Glutamatergic neuron (in vitro differentiated cells): ENCODE measurements around the gene HNRNPUL1. TPM values are rescaled to one million over a fixed set of nuclear protein-coding genes. Genes with fewer than 3 reads are reported as not detected.
A peak's percentile ranks its signal among the peaks of the same experiment; 100 is the strongest.

Experiments used
- DNase-seq: peaks from one replicate; pipeline ENCODE4 v3.0.0; 2022
- H3K27ac Mint-ChIP-seq: one replicate; pipeline ENCODE4 v1.8.0; 2020; ENCODE audit warnings: mild to moderate bottlenecking, mixed read lengths, inconsistent platforms; ENCODE audit not compliant: unreplicated experiment
- H3K27me3 Mint-ChIP-seq: one replicate; pipeline ENCODE4 v1.8.0; 2020; ENCODE audit warnings: mild to moderate bottlenecking, moderate library complexity, mixed read lengths, inconsistent platforms; ENCODE audit not compliant: unreplicated experiment
- H3K36me3 Mint-ChIP-seq: one replicate; pipeline ENCODE4 v1.8.0; 2020; ENCODE audit warnings: mild to moderate bottlenecking, mixed read lengths, inconsistent platforms; ENCODE audit not compliant: unreplicated experiment
- H3K4me1 Mint-ChIP-seq: one replicate; pipeline ENCODE4 v1.8.0; 2020; ENCODE audit warnings: mild to moderate bottlenecking, low read depth, mixed read lengths, inconsistent platforms; ENCODE audit not compliant: unreplicated experiment
- H3K4me3 Mint-ChIP-seq: one replicate; pipeline ENCODE4 v1.8.0; 2020; ENCODE audit warnings: mild to moderate bottlenecking, mixed read lengths, inconsistent platforms; ENCODE audit not compliant: unreplicated experiment
- H3K9me3 Mint-ChIP-seq: one replicate; pipeline ENCODE4 v1.8.0; 2020; ENCODE audit warnings: mild to moderate bottlenecking, moderate library complexity, mixed read lengths, inconsistent platforms; ENCODE audit not compliant: unreplicated experiment
- total RNA-seq: library from RNA; stranded (reverse); fragmentation: NEBNext Ultra II Directional; extraction: Animal tissue kit (Norgen Biotek cat#: 25700); gene quantifications from one replicate; pipeline ENCODE4 v1.2.1, GENCODE V29; 2021; ENCODE audit not compliant: unreplicated experiment
- TF ChIP-seq, protein P1 (sequence below): fragments of 200-600 bp; sonication (generic); IDR thresholded peaks from one replicate; pipeline ENCODE4 v1.5.0; 2021; ENCODE audit not compliant: partially characterized antibody, unreplicated experiment

Gene HNRNPUL1
- total RNA-seq, 1 donor from 2014 or later, result 201 TPM

DNA sequence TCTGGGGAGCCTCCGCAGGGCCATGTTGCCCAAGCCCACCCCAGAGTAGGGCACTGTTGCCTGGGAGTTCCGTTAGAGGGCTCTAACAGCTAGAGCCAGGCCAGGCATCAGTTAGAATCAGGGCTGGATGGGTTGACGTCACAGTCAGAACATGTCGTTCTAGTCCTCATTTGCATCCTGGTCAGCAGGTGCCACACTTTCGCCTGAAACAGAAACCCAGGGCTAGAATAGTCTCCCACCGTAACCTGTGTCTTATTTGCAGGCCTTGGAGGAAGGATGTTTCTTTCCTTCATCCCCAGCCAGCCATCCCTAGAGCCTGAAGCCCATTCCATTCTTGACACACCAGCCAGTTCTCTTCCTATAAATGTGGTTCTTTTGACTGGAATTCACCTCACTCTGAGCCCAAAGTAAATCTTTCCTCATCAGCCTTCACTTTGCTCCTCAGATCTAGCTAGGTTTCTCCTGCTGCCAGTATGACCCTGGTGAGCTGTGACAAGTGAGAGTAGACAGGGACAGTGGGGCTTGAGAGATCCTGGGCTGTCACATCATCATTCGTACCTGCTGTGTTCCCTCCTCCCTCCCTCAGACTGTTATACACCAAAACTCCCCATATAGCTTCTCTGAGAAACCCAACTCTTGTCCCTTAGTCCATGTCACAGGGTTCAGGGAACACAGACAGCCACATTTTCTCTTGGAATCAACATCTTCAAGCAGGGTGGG is 33.6 kb downstream of the HNRNPUL1 start:
- TF ChIP-seq, protein P1, sequence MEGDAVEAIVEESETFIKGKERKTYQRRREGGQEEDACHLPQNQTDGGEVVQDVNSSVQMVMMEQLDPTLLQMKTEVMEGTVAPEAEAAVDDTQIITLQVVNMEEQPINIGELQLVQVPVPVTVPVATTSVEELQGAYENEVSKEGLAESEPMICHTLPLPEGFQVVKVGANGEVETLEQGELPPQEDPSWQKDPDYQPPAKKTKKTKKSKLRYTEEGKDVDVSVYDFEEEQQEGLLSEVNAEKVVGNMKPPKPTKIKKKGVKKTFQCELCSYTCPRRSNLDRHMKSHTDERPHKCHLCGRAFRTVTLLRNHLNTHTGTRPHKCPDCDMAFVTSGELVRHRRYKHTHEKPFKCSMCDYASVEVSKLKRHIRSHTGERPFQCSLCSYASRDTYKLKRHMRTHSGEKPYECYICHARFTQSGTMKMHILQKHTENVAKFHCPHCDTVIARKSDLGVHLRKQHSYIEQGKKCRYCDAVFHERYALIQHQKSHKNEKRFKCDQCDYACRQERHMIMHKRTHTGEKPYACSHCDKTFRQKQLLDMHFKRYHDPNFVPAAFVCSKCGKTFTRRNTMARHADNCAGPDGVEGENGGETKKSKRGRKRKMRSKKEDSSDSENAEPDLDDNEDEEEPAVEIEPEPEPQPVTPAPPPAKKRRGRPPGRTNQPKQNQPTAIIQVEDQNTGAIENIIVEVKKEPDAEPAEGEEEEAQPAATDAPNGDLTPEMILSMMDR, result no peak
- DNase-seq, result no peak
- Mint-ChIP-seq H3K27ac (peak overlapping the region; percentile 90), H3K27me3 (no peaks in the 10 kb centered on the region), H3K9me3 (peaks cover 4% of the 10 kb centered on the region), H3K4me1 (peaks cover 11% of the 10 kb centered on the region), H3K36me3 (peaks cover 5% of the 10 kb centered on the region), H3K4me3 (no peak overlapping the region)

DNA sequence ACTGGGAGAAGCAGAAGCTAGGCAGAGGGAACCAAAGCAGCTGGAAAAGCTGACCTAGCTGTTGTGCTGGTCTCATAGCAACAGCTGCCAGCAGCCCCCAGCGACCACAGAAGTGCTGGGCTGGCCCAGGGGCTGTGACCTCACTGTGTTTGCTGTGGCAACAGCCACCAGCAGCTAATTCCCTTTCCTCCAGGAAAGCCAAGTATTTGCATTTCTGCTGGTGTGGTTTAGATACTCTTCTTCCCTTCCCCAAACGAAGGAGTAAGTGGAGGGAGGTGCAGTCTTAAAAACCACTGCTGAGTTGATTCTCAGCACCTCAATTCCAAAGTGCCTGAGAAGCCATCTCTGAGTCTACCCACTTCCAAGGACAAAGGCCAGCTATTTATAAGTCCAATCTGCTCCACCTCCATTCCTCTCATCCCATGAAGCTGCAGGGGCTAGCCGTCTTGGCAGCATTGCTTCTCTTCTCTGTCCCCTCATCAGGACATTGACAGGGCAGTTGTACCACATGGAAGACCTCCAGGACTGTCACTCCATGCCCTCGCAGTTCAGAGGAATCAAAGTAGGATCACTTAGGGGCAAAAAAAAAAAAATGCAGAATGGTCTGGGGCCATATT is 34.3 kb downstream of the HNRNPUL1 start:
- peak; percentile 61 for DNase-seq
- TF ChIP-seq, protein P1, result no peak
- peak overlapping the region; percentile 90 for H3K27ac Mint-ChIP-seq
- H3K4me3 Mint-ChIP-seq, result peak overlapping the region; percentile 18
- no peaks in the 10 kb centered on the region for H3K27me3 Mint-ChIP-seq
- peaks cover 5% of the 10 kb centered on the region for H3K36me3 Mint-ChIP-seq
- H3K9me3 Mint-ChIP-seq, result peaks cover 5% of the 10 kb centered on the region
- peaks cover 11% of the 10 kb centered on the region for H3K4me1 Mint-ChIP-seq

DNA sequence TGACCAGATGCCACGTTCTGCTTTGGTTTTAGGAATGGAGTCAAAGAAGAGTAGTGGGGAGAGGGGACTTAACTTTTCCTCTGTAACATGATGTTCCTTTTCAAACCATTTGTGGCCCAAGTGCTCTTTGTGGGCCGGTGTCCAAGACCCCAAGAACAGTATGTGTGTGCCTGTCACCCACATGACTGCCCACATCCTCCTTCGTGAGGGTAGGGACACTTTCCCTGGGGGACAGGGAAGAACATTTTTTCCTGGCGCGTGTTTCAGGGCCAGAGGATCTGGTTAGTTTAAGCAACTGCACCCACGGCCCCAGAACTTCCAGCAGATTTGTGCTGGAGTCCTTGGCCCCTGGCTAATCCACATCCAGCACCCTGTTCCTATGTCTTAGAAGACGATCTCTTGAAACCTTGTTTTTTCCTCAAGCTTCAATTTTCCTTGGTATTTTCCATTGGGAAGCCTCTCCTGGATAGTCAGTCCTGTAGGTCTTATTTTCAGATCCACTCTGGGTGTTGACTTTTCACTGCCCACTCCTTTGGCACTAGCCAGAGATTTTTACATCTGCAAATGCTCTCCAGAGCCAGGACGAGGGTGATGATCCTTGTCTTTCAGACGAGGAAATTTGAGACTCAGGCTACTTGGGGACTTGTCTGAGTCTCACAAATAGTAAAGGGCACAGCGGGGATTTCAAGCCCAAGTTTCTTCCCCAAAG is 35.0 kb downstream of the HNRNPUL1 start:
- no peak for DNase-seq
- peaks cover 5% of the 10 kb centered on the region for H3K36me3 Mint-ChIP-seq

DNA sequence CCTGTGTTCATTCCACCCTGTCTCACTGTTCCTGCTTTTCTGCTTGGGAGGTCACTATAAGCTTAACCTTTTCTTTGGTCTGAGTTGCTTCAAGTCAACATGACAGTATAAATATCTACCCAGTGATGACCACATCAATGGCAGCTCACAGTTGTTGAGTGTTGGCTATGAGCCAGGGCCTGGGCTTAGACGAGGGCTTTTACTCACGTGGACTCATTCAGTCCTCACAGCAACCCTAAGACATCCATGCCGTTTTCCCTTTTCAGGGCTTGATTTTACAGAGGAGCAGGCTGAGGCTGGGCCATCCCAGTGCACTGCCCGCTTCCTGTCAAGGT is 35.5 kb downstream of the HNRNPUL1 start:
- peaks cover 5% of the 10 kb centered on the region for H3K27me3 Mint-ChIP-seq
- DNase-seq, result no peak
- TF ChIP-seq, protein P1, result no peak
- peaks cover 11% of the 10 kb centered on the region for H3K4me1 Mint-ChIP-seq
- H3K27ac Mint-ChIP-seq, result no peak overlapping the region
- H3K4me3 Mint-ChIP-seq, result no peak overlapping the region
- peaks cover 5% of the 10 kb centered on the region for H3K36me3 Mint-ChIP-seq
- peaks cover 1% of the 10 kb centered on the region for H3K9me3 Mint-ChIP-seq

More for the DNA sequence above, 35.0 kb downstream of the HNRNPUL1 start:
- H3K4me3 Mint-ChIP-seq, result no peak overlapping the region
- H3K4me1 Mint-ChIP-seq, result peaks cover 11% of the 10 kb centered on the region
- H3K27me3 Mint-ChIP-seq, result peaks cover 3% of the 10 kb centered on the region
- H3K9me3 Mint-ChIP-seq, result peaks cover 5% of the 10 kb centered on the region
- TF ChIP-seq, protein P1, result no peak
- H3K27ac Mint-ChIP-seq, result no peak overlapping the region
